ENCODE measurements around the gene MATCAP1.

DNA sequence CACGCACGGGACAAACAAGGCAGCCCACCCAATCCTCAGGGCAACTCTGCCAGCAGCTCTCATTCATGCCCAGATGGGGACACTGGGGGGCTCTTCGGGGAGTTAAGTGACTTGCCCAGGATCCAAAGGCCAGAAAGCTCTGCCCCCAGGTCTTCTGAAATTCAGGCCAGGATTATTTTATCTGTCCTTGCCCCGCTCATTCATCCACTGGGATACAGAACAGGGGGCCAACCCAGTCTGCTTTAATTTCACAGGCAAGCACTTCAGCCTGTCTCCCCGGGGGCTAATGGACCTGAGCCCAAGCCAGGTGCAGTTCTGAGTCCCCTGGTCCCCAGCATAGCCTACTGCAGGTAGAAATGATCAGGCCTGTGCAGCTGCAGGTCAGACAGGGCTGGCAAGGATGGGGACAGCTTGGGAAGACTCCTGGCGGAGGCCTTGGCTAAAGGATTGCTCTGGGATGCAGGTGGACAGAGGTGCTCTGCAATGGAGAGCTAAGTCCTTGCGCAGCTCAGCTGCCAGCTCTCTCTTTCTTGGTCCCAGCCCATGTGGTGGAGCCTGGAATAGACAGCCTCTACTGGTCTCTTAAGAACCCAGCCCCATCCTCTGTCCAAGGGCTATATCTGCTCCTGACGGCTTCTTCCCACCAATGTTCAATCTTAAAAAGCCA, 32.2 kb downstream of the MATCAP1 start:
- TF ChIP-seq EZH2 (IDR thresholded peaks at IDR 0.05; ENCODE audit: low read length): no peak
- TF ChIP-seq, protein P1, sequence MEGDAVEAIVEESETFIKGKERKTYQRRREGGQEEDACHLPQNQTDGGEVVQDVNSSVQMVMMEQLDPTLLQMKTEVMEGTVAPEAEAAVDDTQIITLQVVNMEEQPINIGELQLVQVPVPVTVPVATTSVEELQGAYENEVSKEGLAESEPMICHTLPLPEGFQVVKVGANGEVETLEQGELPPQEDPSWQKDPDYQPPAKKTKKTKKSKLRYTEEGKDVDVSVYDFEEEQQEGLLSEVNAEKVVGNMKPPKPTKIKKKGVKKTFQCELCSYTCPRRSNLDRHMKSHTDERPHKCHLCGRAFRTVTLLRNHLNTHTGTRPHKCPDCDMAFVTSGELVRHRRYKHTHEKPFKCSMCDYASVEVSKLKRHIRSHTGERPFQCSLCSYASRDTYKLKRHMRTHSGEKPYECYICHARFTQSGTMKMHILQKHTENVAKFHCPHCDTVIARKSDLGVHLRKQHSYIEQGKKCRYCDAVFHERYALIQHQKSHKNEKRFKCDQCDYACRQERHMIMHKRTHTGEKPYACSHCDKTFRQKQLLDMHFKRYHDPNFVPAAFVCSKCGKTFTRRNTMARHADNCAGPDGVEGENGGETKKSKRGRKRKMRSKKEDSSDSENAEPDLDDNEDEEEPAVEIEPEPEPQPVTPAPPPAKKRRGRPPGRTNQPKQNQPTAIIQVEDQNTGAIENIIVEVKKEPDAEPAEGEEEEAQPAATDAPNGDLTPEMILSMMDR (optimal IDR thresholded peaks at IDR 0.05 in 1 of 3, IDR thresholded peaks at IDR 0.05 in 1 of 3, conservative IDR thresholded peaks at IDR 0.05 in 1 of 3; ENCODE audit: extremely low read depth in 1 of 3, insufficient read depth in 2 of 3, low read length in 3 of 3): peak in 1 of 3 experiments; percentile 8
